ENCODE results near the gene DIAPH2. TPM values are rescaled to one million over a fixed set of nuclear protein-coding genes. Genes with fewer than 3 reads are reported as not detected.

The DIAPH2 gene
- total and polyA plus RNA-seq, 4 donors = 7.2 to 57.6 (median 15.5) TPM

DNA sequence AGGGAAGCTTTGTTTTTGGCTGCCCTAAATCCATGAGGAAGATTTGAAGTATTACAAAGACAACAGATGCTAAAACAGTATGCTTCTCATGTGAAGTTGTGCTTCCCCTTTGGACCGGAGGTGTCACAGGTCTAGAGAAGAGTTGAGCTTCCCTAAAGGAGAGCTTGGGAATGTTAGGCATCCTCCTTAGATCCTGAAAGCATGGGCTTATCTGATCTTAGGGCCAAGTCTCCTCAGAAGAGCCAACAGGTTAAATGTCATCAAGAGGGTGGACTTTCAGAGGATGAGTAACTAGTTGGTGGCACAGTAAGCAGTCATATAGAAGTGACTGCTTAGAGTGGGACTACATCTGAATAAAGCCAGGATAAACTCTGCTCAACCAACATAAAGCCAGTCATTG is 404.5 kb downstream of the DIAPH2 start:
- Histone ChIP-seq H3K27me3 (ENCODE audit: control insufficient read depth in 3 of 3, insufficient read depth in 3 of 3, low read length in 2 of 3) (peaks cover 0 to 10% (median 0%) of the 10 kb centered on the region in 3 donors), H3K4me3 (no peak overlapping the region), H3K4me1 (ENCODE audit: control insufficient read depth in 5 of 5, insufficient read depth in 5 of 5, low read length in 5 of 5) (no peaks in the 10 kb centered on the region), H3K9me3 (ENCODE audit: control insufficient read depth in 4 of 4, insufficient read depth in 3 of 4, low read length in 3 of 4) (no peaks in the 10 kb centered on the region), H3K36me3 (ENCODE audit: control insufficient read depth in 4 of 4, insufficient read depth in 4 of 4, low read length in 4 of 4) (no peaks in the 10 kb centered on the region), H3K27ac (ENCODE audit: low read depth in 1 of 2, low read length in 1 of 2) (no peak overlapping the region), H3K9ac (ENCODE audit: insufficient read depth in 1 of 2, low read length in 2 of 2) (no peak overlapping the region)
- TF ChIP-seq, protein P1, sequence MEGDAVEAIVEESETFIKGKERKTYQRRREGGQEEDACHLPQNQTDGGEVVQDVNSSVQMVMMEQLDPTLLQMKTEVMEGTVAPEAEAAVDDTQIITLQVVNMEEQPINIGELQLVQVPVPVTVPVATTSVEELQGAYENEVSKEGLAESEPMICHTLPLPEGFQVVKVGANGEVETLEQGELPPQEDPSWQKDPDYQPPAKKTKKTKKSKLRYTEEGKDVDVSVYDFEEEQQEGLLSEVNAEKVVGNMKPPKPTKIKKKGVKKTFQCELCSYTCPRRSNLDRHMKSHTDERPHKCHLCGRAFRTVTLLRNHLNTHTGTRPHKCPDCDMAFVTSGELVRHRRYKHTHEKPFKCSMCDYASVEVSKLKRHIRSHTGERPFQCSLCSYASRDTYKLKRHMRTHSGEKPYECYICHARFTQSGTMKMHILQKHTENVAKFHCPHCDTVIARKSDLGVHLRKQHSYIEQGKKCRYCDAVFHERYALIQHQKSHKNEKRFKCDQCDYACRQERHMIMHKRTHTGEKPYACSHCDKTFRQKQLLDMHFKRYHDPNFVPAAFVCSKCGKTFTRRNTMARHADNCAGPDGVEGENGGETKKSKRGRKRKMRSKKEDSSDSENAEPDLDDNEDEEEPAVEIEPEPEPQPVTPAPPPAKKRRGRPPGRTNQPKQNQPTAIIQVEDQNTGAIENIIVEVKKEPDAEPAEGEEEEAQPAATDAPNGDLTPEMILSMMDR (IDR thresholded peaks at IDR 0.05; ENCODE audit: control extremely low read depth, extremely low read depth) = no peak
- 91 to 93% methylated on average over 1 of the region's 1 CpG for WGBS, 2 donors
- ATAC-seq (ENCODE audit: insufficient read depth, low FRiP score) = no peak
- DNase-seq = no peak

DNA sequence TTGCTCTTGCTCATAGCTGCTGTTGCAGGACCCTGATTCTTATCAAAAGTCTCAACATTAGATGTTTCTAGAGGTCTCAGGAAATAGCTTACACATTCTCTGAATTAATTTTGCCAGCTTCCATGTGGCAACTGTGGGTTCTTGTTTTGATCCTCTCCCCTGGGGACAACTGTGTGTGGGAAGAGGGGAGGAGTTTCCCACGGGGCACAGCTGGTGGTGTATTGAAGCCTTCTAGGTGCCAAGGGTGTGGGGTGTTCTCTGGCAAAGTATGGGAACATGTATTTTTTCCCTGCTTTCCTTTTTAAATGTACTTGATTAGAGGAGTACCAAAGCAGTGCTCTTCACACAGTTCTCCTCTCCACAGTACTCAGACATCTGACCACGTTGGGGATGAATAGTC is 411.7 kb downstream of the DIAPH2 start:
- Histone ChIP-seq H3K9me3 (ENCODE audit: control insufficient read depth in 4 of 4, insufficient read depth in 3 of 4, low read length in 3 of 4) (no peaks in the 10 kb centered on the region), H3K27me3 (ENCODE audit: control insufficient read depth in 3 of 3, insufficient read depth in 3 of 3, low read length in 2 of 3) (peaks cover 0 to 27% (median 0%) of the 10 kb centered on the region in 3 donors), H3K36me3 (ENCODE audit: control insufficient read depth in 4 of 4, insufficient read depth in 4 of 4, low read length in 4 of 4) (no peaks in the 10 kb centered on the region), H3K9ac (ENCODE audit: insufficient read depth in 1 of 2, low read length in 2 of 2) (no peak overlapping the region), H3K4me1 (ENCODE audit: control insufficient read depth in 5 of 5, insufficient read depth in 5 of 5, low read length in 5 of 5) (no peaks in the 10 kb centered on the region), H3K4me3 (no peak overlapping the region), H3K27ac (ENCODE audit: low read depth in 1 of 2, low read length in 1 of 2) (no peak overlapping the region)
- no peak for DNase-seq
- no peak for ATAC-seq (ENCODE audit: insufficient read depth, low FRiP score)
- TF ChIP-seq, protein P1 (IDR thresholded peaks at IDR 0.05; ENCODE audit: control extremely low read depth, extremely low read depth) = no peak
- 25 to 83% methylated on average over 2 of the region's 2 CpGs for WGBS, 2 donors

DNA sequence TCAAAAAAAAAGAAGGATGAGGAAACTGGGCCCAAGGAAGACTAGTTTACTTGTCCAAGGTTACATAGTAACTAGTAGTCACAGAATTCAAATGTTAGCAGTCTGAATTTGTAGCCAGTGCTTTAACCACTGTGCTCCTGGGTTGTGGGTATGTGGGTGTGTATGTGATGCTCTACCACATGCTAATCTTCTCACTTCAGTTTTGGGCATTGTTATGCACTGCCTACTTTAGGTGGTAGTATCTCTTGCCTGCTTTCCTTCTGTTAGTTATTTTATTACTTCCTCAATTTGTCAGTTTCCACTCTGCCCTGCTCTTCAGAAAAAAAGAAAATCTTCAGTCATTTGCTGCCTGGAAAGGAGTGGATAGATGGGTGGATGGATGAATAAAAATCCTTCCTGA is 418.3 kb downstream of the DIAPH2 start:
- DNase-seq (no peak), ATAC-seq (ENCODE audit: insufficient read depth, low FRiP score) (no peak)
- no peaks in the 10 kb centered on the region for H3K36me3 ChIP-seq (ENCODE audit: control insufficient read depth in 4 of 4, insufficient read depth in 4 of 4, low read length in 4 of 4)
- no peak overlapping the region for H3K9ac ChIP-seq (ENCODE audit: insufficient read depth in 1 of 2, low read length in 2 of 2)
- TF ChIP-seq, protein P1 (IDR thresholded peaks at IDR 0.05; ENCODE audit: control extremely low read depth, extremely low read depth) = no peak
- no peak overlapping the region for H3K4me3 ChIP-seq
- peaks cover 0 to 14% (median 3%) of the 10 kb centered on the region in 3 donors for H3K27me3 ChIP-seq (ENCODE audit: control insufficient read depth in 3 of 3, insufficient read depth in 3 of 3, low read length in 2 of 3)
- H3K27ac ChIP-seq (ENCODE audit: low read depth in 1 of 2, low read length in 1 of 2) = no peak overlapping the region
- no peaks in the 10 kb centered on the region for H3K4me1 ChIP-seq (ENCODE audit: control insufficient read depth in 5 of 5, insufficient read depth in 5 of 5, low read length in 5 of 5)
- H3K9me3 ChIP-seq (ENCODE audit: control insufficient read depth in 4 of 4, insufficient read depth in 3 of 4, low read length in 3 of 4) = no peaks in the 10 kb centered on the region

DNA sequence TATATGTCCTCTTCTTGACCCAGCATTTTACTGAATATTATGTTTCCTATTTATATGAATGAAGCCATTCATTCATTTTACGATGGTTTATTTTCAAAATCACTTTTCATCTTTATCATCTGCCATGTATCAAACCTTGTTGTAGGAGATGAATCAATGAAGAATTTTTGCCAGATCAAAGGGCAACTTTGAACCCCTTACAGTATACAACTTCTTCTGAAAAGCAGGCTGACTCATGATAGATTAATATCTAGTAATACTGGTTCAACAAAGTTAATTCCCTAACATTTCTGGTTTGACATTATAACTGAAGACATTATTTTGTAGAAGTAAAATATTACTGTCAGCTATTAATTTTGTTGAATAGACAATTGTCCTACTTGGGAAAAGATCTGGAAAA is 425.1 kb downstream of the DIAPH2 start:
- H3K27me3 ChIP-seq (ENCODE audit: control insufficient read depth in 3 of 3, insufficient read depth in 3 of 3, low read length in 2 of 3) = peaks cover 0 to 19% (median 12%) of the 10 kb centered on the region in 3 donors
- no peaks in the 10 kb centered on the region for H3K36me3 ChIP-seq (ENCODE audit: control insufficient read depth in 4 of 4, insufficient read depth in 4 of 4, low read length in 4 of 4)
- H3K4me1 ChIP-seq (ENCODE audit: control insufficient read depth in 5 of 5, insufficient read depth in 5 of 5, low read length in 5 of 5) = no peaks in the 10 kb centered on the region
- H3K27ac ChIP-seq (ENCODE audit: low read depth in 1 of 2, low read length in 1 of 2) = no peak overlapping the region
- H3K9me3 ChIP-seq (ENCODE audit: control insufficient read depth in 4 of 4, insufficient read depth in 3 of 4, low read length in 3 of 4) = no peaks in the 10 kb centered on the region
- H3K4me3 ChIP-seq = no peak overlapping the region
- TF ChIP-seq, protein P1 (IDR thresholded peaks at IDR 0.05; ENCODE audit: control extremely low read depth, extremely low read depth) = no peak
- ATAC-seq (ENCODE audit: insufficient read depth, low FRiP score) = no peak
- WGBS, 2 donors = 96 to 97% methylated on average over 1 of the region's 1 CpG
- no peak overlapping the region for H3K9ac ChIP-seq (ENCODE audit: insufficient read depth in 1 of 2, low read length in 2 of 2)
- DNase-seq = no peak
